Upper lobe of left lung (tissue), 4 donors: Measurements from ENCODE around the gene MACROD2.

Source experiments
- CTCF ChIP-seq, 6 experiments: fragments of 450-650 bp in 4 of 6; fragments of 200-600 bp in 2 of 6; sonication (generic) in 2 of 6; IDR thresholded peaks; one replicate each; pipeline ENCODE4 v1.5.1; 2016 to 2019; ENCODE audit warnings: antibody characterized with exemption in 6 of 6
- POLR2AphosphoS5 ChIP-seq, 2 donors: sonication (generic); formaldehyde crosslinking; IDR thresholded peaks; one replicate each; pipeline ENCODE4 v1.5.1; 2017; ENCODE audit warnings: antibody characterized with exemption in 2 of 2

- TF ChIP-seq CTCF (IDR thresholded peaks at IDR 0.05) (no peak), POLR2AphosphoS5 (IDR thresholded peaks at IDR 0.05) (no peak)
Observed at GRCh38 chr20:14889496-14890255, 894.4 kb downstream of the MACROD2 start.
